Spleen (tissue), 3 donors: ENCODE data around the gene AP4B1.

Experiments used
- POLR2A ChIP-seq, 3 donors: fragments of 450-650 bp; IDR thresholded peaks; one replicate each; pipeline ENCODE4 v1.5.1; 2017; ENCODE audit warnings: antibody characterized with exemption in 3 of 3, mild to moderate bottlenecking in 1 of 3
- POLR2AphosphoS5 ChIP-seq, 3 donors: sonication (generic); formaldehyde crosslinking; IDR thresholded peaks; one replicate each; pipeline ENCODE4 v1.5.1; 2017; ENCODE audit warnings: antibody characterized with exemption in 3 of 3

GRCh38 chr1:113930499-113931161 is 26.0 kb upstream of the AP4B1 start:
- TF ChIP-seq POLR2AphosphoS5 (IDR thresholded peaks at IDR 0.05), result no peak
- no peak for TF ChIP-seq POLR2A (IDR thresholded peaks at IDR 0.05)
